ENCODE data around the gene ZNF436. TPM values are rescaled to one million over a fixed set of nuclear protein-coding genes. Genes with fewer than 3 reads are reported as not detected.

The ZNF436 gene
- total and polyA plus RNA-seq, 9 of the 15 experiments (the other 6 are each of a cell fraction or from before 2014, with no cell fraction given) = 2.1 to 11.3 (median 6.8) TPM

GRCh38 chr1:23417570-23417969, 47.9 kb upstream of the ZNF436 start (continued):
- TF ChIP-seq STAT6 (CRISPR knock-in tag; IDR thresholded peaks at IDR 0.05) (no peak), ZBTB9 (CRISPR knock-in tag; IDR thresholded peaks at IDR 0.05) (no peak), ELK3 (CRISPR knock-in tag; IDR thresholded peaks at IDR 0.05) (no peak), BCL6 (CRISPR knock-in tag; IDR thresholded peaks at IDR 0.05) (no peak), TCF3 (CRISPR knock-in tag; IDR thresholded peaks at IDR 0.05) (peak; percentile 61; the same call in 1 of the 2 replicates), SAFB (IDR thresholded peaks at IDR 0.05; ENCODE audit: borderline replicate concordance, low read depth, low read length) (no peak), HDAC3 (IDR thresholded peaks at IDR 0.05; ENCODE audit: borderline replicate concordance, partially characterized antibody) (no peak), ZNF639 (CRISPR knock-in tag; conservative IDR thresholded peaks at IDR 0.05 in 1 of 2, IDR thresholded peaks at IDR 0.05 in 1 of 2) (no peak), USF2 (CRISPR knock-in tag; IDR thresholded peaks at IDR 0.05) (no peak), DPF2 (IDR thresholded peaks at IDR 0.05) (peak; percentile 66), ZC3H4 (CRISPR knock-in tag; IDR thresholded peaks at IDR 0.05; ENCODE audit: borderline replicate concordance) (no peak), MCM7 (IDR thresholded peaks at IDR 0.05) (no peak), ETS1 (conservative IDR thresholded peaks at IDR 0.05; ENCODE audit: control insufficient read depth, low read depth, low read length) (no peak), ZNF644 (tag; IDR thresholded peaks at IDR 0.05; ENCODE audit: low read depth) (no peak), NFE2 (IDR thresholded peaks at IDR 0.05; ENCODE audit: low read depth) (no peak), KLF1 (tag; IDR thresholded peaks at IDR 0.05) (no peak), ESRRA (IDR thresholded peaks at IDR 0.05; ENCODE audit: borderline replicate concordance, low read depth) (no peak), ZNF274 (IDR thresholded peaks at IDR 0.05; ENCODE audit: borderline replicate concordance, low read depth, low read length) (no peak), ZKSCAN3 (CRISPR knock-in tag; IDR thresholded peaks at IDR 0.05) (no peak), ELF4 (CRISPR knock-in tag; IDR thresholded peaks at IDR 0.05) (no peak), ZNF76 (CRISPR knock-in tag; IDR thresholded peaks at IDR 0.05; ENCODE audit: borderline replicate concordance) (no peak), ZNF408 (CRISPR knock-in tag; IDR thresholded peaks at IDR 0.05; ENCODE audit: low read depth) (no peak)
